HCT116 (cell line): ENCODE measurements around the gene TOX2.

Experiments used
- CBX3 ChIP-seq: IDR thresholded peaks from 2 replicates; pipeline ENCODE4 v1.6.1; 2012; ENCODE audit warnings: low read depth
- CEBPB ChIP-seq: IDR thresholded peaks from 2 replicates; pipeline ENCODE4 v1.6.1; 2012; ENCODE audit warnings: low read depth
- EGR1 ChIP-seq: IDR thresholded peaks from 2 replicates; pipeline ENCODE4 v1.6.1; 2012; ENCODE audit warnings: low read depth
- EZH2 ChIP-seq: fragments of 200-600 bp; sonication (generic); IDR thresholded peaks from 2 replicates; pipeline ENCODE4 v1.6.1; 2017; ENCODE audit warnings: antibody characterized with exemption, mixed run types
- EZH2phosphoT487 ChIP-seq: fragments of 200-600 bp; IDR thresholded peaks from 2 replicates; pipeline ENCODE4 v1.6.1; 2018; ENCODE audit warnings: antibody characterized with exemption, borderline replicate concordance
- POLR2A ChIP-seq: IDR thresholded peaks from 2 replicates; pipeline ENCODE4 v1.7.0; 2011; ENCODE audit warnings: borderline replicate concordance; ENCODE audit not compliant: insufficient read depth, insufficient read length; ENCODE audit errors: extremely low read depth
- POLR2AphosphoS5 ChIP-seq: IDR thresholded peaks from 2 replicates; pipeline ENCODE4 v1.6.1; 2011; ENCODE audit warnings: mild to moderate bottlenecking, low read depth, low read length, moderate library complexity
- RAD21 ChIP-seq: IDR thresholded peaks from 2 replicates; pipeline ENCODE4 v1.6.1; 2012; ENCODE audit warnings: low read depth, mild to moderate bottlenecking
- SP1 ChIP-seq: IDR thresholded peaks from 2 replicates; pipeline ENCODE4 v1.6.1; 2012; ENCODE audit warnings: low read depth
- YY1 ChIP-seq: IDR thresholded peaks from 2 replicates; pipeline ENCODE4 v1.6.1; 2011; ENCODE audit warnings: low read length, low read depth, moderate library complexity, mild to moderate bottlenecking; ENCODE audit not compliant: insufficient replicate concordance; ENCODE audit errors: extremely low read depth
- ZNF274 ChIP-seq: fragments of 200-500 bp; sonication (Bioruptor generic); IDR thresholded peaks from 2 replicates; pipeline ENCODE4 v1.6.1; 2014; ENCODE audit warnings: mild to moderate bottlenecking, low read depth, low read length, inconsistent platforms
- TF ChIP-seq, protein P1 (sequence below), 3 experiments: fragments of 200-600 bp in 1 of 3; sonication (generic) in 1 of 3; IDR thresholded peaks in 2 of 3; conservative IDR thresholded peaks in 1 of 3; 2 replicates each; pipeline ENCODE4 v1.5.1; 2012 to 2017; ENCODE audit warnings: low read depth in 2 of 3, low read length in 2 of 3, antibody characterized with exemption in 1 of 3, borderline replicate concordance in 1 of 3, control low read depth in 1 of 3, mild to moderate bottlenecking in 1 of 3, mixed read lengths in 1 of 3, mixed run types in 1 of 3, moderate library complexity in 1 of 3; ENCODE audit not compliant: insufficient read depth in 1 of 3
- TF ChIP-seq, protein P2 (sequence below): IDR thresholded peaks from 2 replicates; pipeline ENCODE4 v1.6.1; 2012
- TF ChIP-seq, protein P3 (sequence below): IDR thresholded peaks from 2 replicates; pipeline ENCODE4 v1.6.1; 2012

DNA sequence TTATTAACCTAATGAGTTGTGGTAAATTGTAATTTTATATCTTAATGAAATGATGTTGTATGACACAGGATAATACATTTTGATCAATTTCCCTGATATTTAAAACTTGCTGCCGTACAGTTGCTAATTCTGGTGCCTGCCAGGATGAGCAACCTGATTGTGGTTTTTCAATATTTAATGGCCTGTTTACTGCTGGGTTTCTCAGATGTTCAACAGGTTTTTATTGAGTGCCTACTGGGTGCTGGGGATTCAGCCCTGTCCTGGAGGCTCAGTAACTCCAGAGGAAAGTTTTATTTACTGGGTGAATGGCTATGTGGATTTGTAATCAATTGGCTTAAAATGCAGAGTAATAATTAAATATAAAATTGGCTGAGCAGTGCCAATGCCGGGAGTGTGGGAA is 8.0 kb downstream of the TOX2 start:
- TF ChIP-seq, protein P1, sequence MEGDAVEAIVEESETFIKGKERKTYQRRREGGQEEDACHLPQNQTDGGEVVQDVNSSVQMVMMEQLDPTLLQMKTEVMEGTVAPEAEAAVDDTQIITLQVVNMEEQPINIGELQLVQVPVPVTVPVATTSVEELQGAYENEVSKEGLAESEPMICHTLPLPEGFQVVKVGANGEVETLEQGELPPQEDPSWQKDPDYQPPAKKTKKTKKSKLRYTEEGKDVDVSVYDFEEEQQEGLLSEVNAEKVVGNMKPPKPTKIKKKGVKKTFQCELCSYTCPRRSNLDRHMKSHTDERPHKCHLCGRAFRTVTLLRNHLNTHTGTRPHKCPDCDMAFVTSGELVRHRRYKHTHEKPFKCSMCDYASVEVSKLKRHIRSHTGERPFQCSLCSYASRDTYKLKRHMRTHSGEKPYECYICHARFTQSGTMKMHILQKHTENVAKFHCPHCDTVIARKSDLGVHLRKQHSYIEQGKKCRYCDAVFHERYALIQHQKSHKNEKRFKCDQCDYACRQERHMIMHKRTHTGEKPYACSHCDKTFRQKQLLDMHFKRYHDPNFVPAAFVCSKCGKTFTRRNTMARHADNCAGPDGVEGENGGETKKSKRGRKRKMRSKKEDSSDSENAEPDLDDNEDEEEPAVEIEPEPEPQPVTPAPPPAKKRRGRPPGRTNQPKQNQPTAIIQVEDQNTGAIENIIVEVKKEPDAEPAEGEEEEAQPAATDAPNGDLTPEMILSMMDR (IDR thresholded peaks at IDR 0.05 in 2 of 3, conservative IDR thresholded peaks at IDR 0.05 in 1 of 3; ENCODE audit: borderline replicate concordance in 1 of 3, insufficient read depth in 1 of 3, low read depth in 2 of 3, low read length in 2 of 3), result no peak
- TF ChIP-seq, protein P2, sequence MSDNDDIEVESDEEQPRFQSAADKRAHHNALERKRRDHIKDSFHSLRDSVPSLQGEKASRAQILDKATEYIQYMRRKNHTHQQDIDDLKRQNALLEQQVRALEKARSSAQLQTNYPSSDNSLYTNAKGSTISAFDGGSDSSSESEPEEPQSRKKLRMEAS, result no peak
- TF ChIP-seq RAD21 (no peak), EGR1 (no peak), CEBPB (no peak), POLR2AphosphoS5 (no peak), POLR2A (no peak), CBX3 (no peak), YY1 (no peak), EZH2phosphoT487 (no peak), EZH2 (no peak), ZNF274 (no peak), SP1 (no peak)
- TF ChIP-seq, protein P3, sequence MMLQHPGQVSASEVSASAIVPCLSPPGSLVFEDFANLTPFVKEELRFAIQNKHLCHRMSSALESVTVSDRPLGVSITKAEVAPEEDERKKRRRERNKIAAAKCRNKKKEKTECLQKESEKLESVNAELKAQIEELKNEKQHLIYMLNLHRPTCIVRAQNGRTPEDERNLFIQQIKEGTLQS, result no peak
